ENCODE results near the gene PPM1N.

Gene PPM1N

GRCh38 chr19:45471111-45471930 lies 26.9 kb upstream of the PPM1N start:
- H3K27ac ChIP-seq (ENCODE audit: low read depth, low read length), result no peak overlapping the region
- no peak overlapping the region for H3K9ac ChIP-seq (ENCODE audit: low read length)
- no peak overlapping the region for H3K4me3 ChIP-seq (ENCODE audit: low read depth, low read length)
- peaks cover 28% of the 10 kb centered on the region for H3K4me1 ChIP-seq (ENCODE audit: control insufficient read depth, insufficient read depth, low read length)
- H3K27me3 ChIP-seq (ENCODE audit: control insufficient read depth, insufficient read depth, low read length), result peaks cover 17% of the 10 kb centered on the region
- no peaks in the 10 kb centered on the region for H3K9me3 ChIP-seq (ENCODE audit: control insufficient read depth, insufficient read depth, low read depth, low read length)
- H3K36me3 ChIP-seq (ENCODE audit: control insufficient read depth, insufficient read depth, low read length), result no peaks in the 10 kb centered on the region

- Histone ChIP-seq H3K9me3 (ENCODE audit: control insufficient read depth, insufficient read depth, low read depth, low read length) (no peaks in the 10 kb centered on the region), H3K27ac (ENCODE audit: low read depth, low read length) (no peak overlapping the region), H3K4me1 (ENCODE audit: control insufficient read depth, insufficient read depth, low read length) (peaks cover 27% of the 10 kb centered on the region), H3K27me3 (ENCODE audit: control insufficient read depth, insufficient read depth, low read length) (peaks cover 17% of the 10 kb centered on the region), H3K36me3 (ENCODE audit: control insufficient read depth, insufficient read depth, low read length) (no peaks in the 10 kb centered on the region), H3K9ac (ENCODE audit: low read length) (peak overlapping the region; percentile 3), H3K4me3 (ENCODE audit: low read depth, low read length) (peak overlapping the region; percentile 52; the same call in 1 of the 2 replicates)
Measured at GRCh38 chr19:45471931-45472562, 26.2 kb upstream of the PPM1N start.

GRCh38 chr19:45472563-45473366 lies 25.5 kb upstream of the PPM1N start:
- Histone ChIP-seq H3K36me3 (ENCODE audit: control insufficient read depth, insufficient read depth, low read length) (no peaks in the 10 kb centered on the region), H3K9ac (ENCODE audit: low read length) (peak overlapping the region; percentile 39), H3K4me1 (ENCODE audit: control insufficient read depth, insufficient read depth, low read length) (peaks cover 26% of the 10 kb centered on the region), H3K27me3 (ENCODE audit: control insufficient read depth, insufficient read depth, low read length) (peaks cover 17% of the 10 kb centered on the region), H3K27ac (ENCODE audit: low read depth, low read length) (no peak overlapping the region), H3K9me3 (ENCODE audit: control insufficient read depth, insufficient read depth, low read depth, low read length) (no peaks in the 10 kb centered on the region), H3K4me3 (ENCODE audit: low read depth, low read length) (peak overlapping the region; percentile 52)

GRCh38 chr19:45473367-45473681 lies 24.9 kb upstream of the PPM1N start:
- Histone ChIP-seq H3K36me3 (ENCODE audit: control insufficient read depth, insufficient read depth, low read length) (no peaks in the 10 kb centered on the region), H3K4me3 (ENCODE audit: low read depth, low read length) (no peak overlapping the region), H3K4me1 (ENCODE audit: control insufficient read depth, insufficient read depth, low read length) (peaks cover 30% of the 10 kb centered on the region), H3K9me3 (ENCODE audit: control insufficient read depth, insufficient read depth, low read depth, low read length) (no peaks in the 10 kb centered on the region), H3K9ac (ENCODE audit: low read length) (no peak overlapping the region), H3K27me3 (ENCODE audit: control insufficient read depth, insufficient read depth, low read length) (peaks cover 14% of the 10 kb centered on the region), H3K27ac (ENCODE audit: low read depth, low read length) (no peak overlapping the region)

- H3K27ac ChIP-seq (ENCODE audit: low read depth, low read length), result no peak overlapping the region
- peaks cover 30% of the 10 kb centered on the region for H3K4me1 ChIP-seq (ENCODE audit: control insufficient read depth, insufficient read depth, low read length)
- H3K9me3 ChIP-seq (ENCODE audit: control insufficient read depth, insufficient read depth, low read depth, low read length), result no peaks in the 10 kb centered on the region
- no peaks in the 10 kb centered on the region for H3K36me3 ChIP-seq (ENCODE audit: control insufficient read depth, insufficient read depth, low read length)
- peaks cover 14% of the 10 kb centered on the region for H3K27me3 ChIP-seq (ENCODE audit: control insufficient read depth, insufficient read depth, low read length)
- no peak overlapping the region for H3K4me3 ChIP-seq (ENCODE audit: low read depth, low read length)
- H3K9ac ChIP-seq (ENCODE audit: low read length), result no peak overlapping the region
Measured at GRCh38 chr19:45473682-45474605, 24.3 kb upstream of the PPM1N start.

GRCh38 chr19:45474606-45475521 lies 23.4 kb upstream of the PPM1N start:
- Histone ChIP-seq H3K9me3 (ENCODE audit: control insufficient read depth, insufficient read depth, low read depth, low read length) (no peaks in the 10 kb centered on the region), H3K27me3 (ENCODE audit: control insufficient read depth, insufficient read depth, low read length) (peaks cover 14% of the 10 kb centered on the region), H3K36me3 (ENCODE audit: control insufficient read depth, insufficient read depth, low read length) (no peaks in the 10 kb centered on the region), H3K9ac (ENCODE audit: low read length) (no peak overlapping the region), H3K27ac (ENCODE audit: low read depth, low read length) (no peak overlapping the region), H3K4me3 (ENCODE audit: low read depth, low read length) (no peak overlapping the region), H3K4me1 (ENCODE audit: control insufficient read depth, insufficient read depth, low read length) (peaks cover 29% of the 10 kb centered on the region)

- Histone ChIP-seq H3K36me3 (ENCODE audit: control insufficient read depth, insufficient read depth, low read length) (no peaks in the 10 kb centered on the region), H3K9ac (ENCODE audit: low read length) (no peak overlapping the region), H3K27ac (ENCODE audit: low read depth, low read length) (no peak overlapping the region), H3K4me1 (ENCODE audit: control insufficient read depth, insufficient read depth, low read length) (peaks cover 25% of the 10 kb centered on the region), H3K4me3 (ENCODE audit: low read depth, low read length) (no peak overlapping the region), H3K9me3 (ENCODE audit: control insufficient read depth, insufficient read depth, low read depth, low read length) (no peaks in the 10 kb centered on the region), H3K27me3 (ENCODE audit: control insufficient read depth, insufficient read depth, low read length) (peaks cover 14% of the 10 kb centered on the region)
Measured at GRCh38 chr19:45475537-45476291, 22.5 kb upstream of the PPM1N start.

- H3K9ac ChIP-seq (ENCODE audit: low read length), result no peak overlapping the region
- no peak overlapping the region for H3K4me3 ChIP-seq (ENCODE audit: low read depth, low read length)
- H3K4me1 ChIP-seq (ENCODE audit: control insufficient read depth, insufficient read depth, low read length), result peaks cover 25% of the 10 kb centered on the region
- H3K27me3 ChIP-seq (ENCODE audit: control insufficient read depth, insufficient read depth, low read length), result peaks cover 14% of the 10 kb centered on the region
- H3K36me3 ChIP-seq (ENCODE audit: control insufficient read depth, insufficient read depth, low read length), result no peaks in the 10 kb centered on the region
- H3K9me3 ChIP-seq (ENCODE audit: control insufficient read depth, insufficient read depth, low read depth, low read length), result no peaks in the 10 kb centered on the region
- H3K27ac ChIP-seq (ENCODE audit: low read depth, low read length), result no peak overlapping the region
Measured at GRCh38 chr19:45476304-45476703, 21.9 kb upstream of the PPM1N start.

- Histone ChIP-seq H3K27me3 (ENCODE audit: control insufficient read depth, insufficient read depth, low read length) (peaks cover 8% of the 10 kb centered on the region), H3K4me1 (ENCODE audit: control insufficient read depth, insufficient read depth, low read length) (peaks cover 24% of the 10 kb centered on the region), H3K9ac (ENCODE audit: low read length) (no peak overlapping the region), H3K9me3 (ENCODE audit: control insufficient read depth, insufficient read depth, low read depth, low read length) (no peaks in the 10 kb centered on the region), H3K36me3 (ENCODE audit: control insufficient read depth, insufficient read depth, low read length) (no peaks in the 10 kb centered on the region), H3K27ac (ENCODE audit: low read depth, low read length) (no peak overlapping the region), H3K4me3 (ENCODE audit: low read depth, low read length) (no peak overlapping the region)
Measured at GRCh38 chr19:45477186-45477585, 21.1 kb upstream of the PPM1N start.

All from HUES6 (cell line).